ENCODE data around the gene GNG13.

The GNG13 gene

GRCh38 chr16:818132-818531 lies 17.6 kb upstream of the GNG13 start:
- H3K27ac ChIP-seq: no peak overlapping the region
- H3K79me2 ChIP-seq (ENCODE audit: insufficient read depth, low read depth): no peaks in the 10 kb centered on the region
- no peaks in the 10 kb centered on the region for H3K36me3 ChIP-seq (ENCODE audit: insufficient read depth)
- no peak overlapping the region for H3K9ac ChIP-seq
- H3K4me2 ChIP-seq: no peak overlapping the region
- TF ChIP-seq CTCF (conservative IDR thresholded peaks at IDR 0.05; ENCODE audit: low read depth, low read length): no peak
- H3K27me3 ChIP-seq (ENCODE audit: insufficient read depth, low read depth): peaks cover 95% of the 10 kb centered on the region
- H3K4me1 ChIP-seq (ENCODE audit: low read depth, poor library complexity, severe bottlenecking): no peaks in the 10 kb centered on the region
- H4K20me1 ChIP-seq (ENCODE audit: insufficient read depth): no peaks in the 10 kb centered on the region
- H3K4me3 ChIP-seq (IDR thresholded peaks at IDR 0.05; ENCODE audit: insufficient read depth, low read depth, low read length): no peak overlapping the region
- no peak overlapping the region for H2AFZ ChIP-seq (ENCODE audit: low read depth)

GRCh38 chr16:817001-817906 lies 16.7 kb upstream of the GNG13 start:
- no peaks in the 10 kb centered on the region for H3K79me2 ChIP-seq (ENCODE audit: insufficient read depth, low read depth)
- H3K27ac ChIP-seq: no peak overlapping the region
- no peaks in the 10 kb centered on the region for H4K20me1 ChIP-seq (ENCODE audit: insufficient read depth)
- H3K9ac ChIP-seq: no peak overlapping the region
- no peaks in the 10 kb centered on the region for H3K36me3 ChIP-seq (ENCODE audit: insufficient read depth)
- H3K4me3 ChIP-seq (IDR thresholded peaks at IDR 0.05; ENCODE audit: insufficient read depth, low read depth, low read length): no peak overlapping the region
- no peak overlapping the region for H3K4me2 ChIP-seq
- no peak for TF ChIP-seq CTCF (conservative IDR thresholded peaks at IDR 0.05; ENCODE audit: low read depth, low read length)
- no peak overlapping the region for H2AFZ ChIP-seq (ENCODE audit: low read depth)
- no peaks in the 10 kb centered on the region for H3K4me1 ChIP-seq (ENCODE audit: low read depth, poor library complexity, severe bottlenecking)
- peaks cover 95% of the 10 kb centered on the region for H3K27me3 ChIP-seq (ENCODE audit: insufficient read depth, low read depth)

- no peak for TF ChIP-seq CTCF (conservative IDR thresholded peaks at IDR 0.05; ENCODE audit: low read depth, low read length)
- Histone ChIP-seq H3K4me3 (IDR thresholded peaks at IDR 0.05; ENCODE audit: insufficient read depth, low read depth, low read length) (no peak overlapping the region), H3K9ac (no peak overlapping the region), H2AFZ (ENCODE audit: low read depth) (no peak overlapping the region), H3K36me3 (ENCODE audit: insufficient read depth) (no peaks in the 10 kb centered on the region), H4K20me1 (ENCODE audit: insufficient read depth) (no peaks in the 10 kb centered on the region), H3K27me3 (ENCODE audit: insufficient read depth, low read depth) (peaks cover 97% of the 10 kb centered on the region), H3K4me1 (ENCODE audit: low read depth, poor library complexity, severe bottlenecking) (no peaks in the 10 kb centered on the region), H3K4me2 (no peak overlapping the region), H3K27ac (no peak overlapping the region), H3K79me2 (ENCODE audit: insufficient read depth, low read depth) (no peaks in the 10 kb centered on the region)
These were observed 15.3 kb upstream of the GNG13 start for GRCh38 chr16:815861-816260.

DNA sequence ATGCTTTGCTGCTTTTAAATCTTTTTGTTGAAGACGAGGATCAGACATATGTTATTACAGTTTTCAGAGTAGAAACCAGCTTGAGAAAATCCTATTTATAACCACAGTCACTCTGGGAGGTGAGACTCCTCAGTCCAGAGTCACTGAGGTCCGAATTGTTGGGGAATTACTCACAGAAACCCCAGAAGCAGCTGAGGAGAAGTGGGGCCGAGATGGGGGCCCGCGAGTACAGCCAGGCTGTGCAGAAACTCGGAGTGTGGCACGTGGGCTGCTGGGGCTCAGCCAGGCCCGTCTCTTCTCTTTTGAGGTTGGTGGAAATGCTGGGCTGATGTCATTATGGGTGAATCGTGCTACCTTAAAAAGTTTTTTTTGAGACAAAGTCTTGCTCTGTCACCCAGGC lies 14.4 kb upstream of the GNG13 start:
- no peak for TF ChIP-seq CTCF (conservative IDR thresholded peaks at IDR 0.05; ENCODE audit: low read depth, low read length)
- H2AFZ ChIP-seq (ENCODE audit: low read depth): no peak overlapping the region
- H3K27me3 ChIP-seq (ENCODE audit: insufficient read depth, low read depth): peaks cover 97% of the 10 kb centered on the region
- no peaks in the 10 kb centered on the region for H3K36me3 ChIP-seq (ENCODE audit: insufficient read depth)
- no peaks in the 10 kb centered on the region for H3K4me1 ChIP-seq (ENCODE audit: low read depth, poor library complexity, severe bottlenecking)
- no peak overlapping the region for H3K4me2 ChIP-seq
- H3K79me2 ChIP-seq (ENCODE audit: insufficient read depth, low read depth): no peaks in the 10 kb centered on the region
- H3K9ac ChIP-seq: no peak overlapping the region
- no peaks in the 10 kb centered on the region for H4K20me1 ChIP-seq (ENCODE audit: insufficient read depth)
- no peak overlapping the region for H3K27ac ChIP-seq
- no peak overlapping the region for H3K4me3 ChIP-seq (IDR thresholded peaks at IDR 0.05; ENCODE audit: insufficient read depth, low read depth, low read length)
